T-helper 9 cell (primary cell): ENCODE measurements around the gene PLSCR2.
"Not testable (repeated sequence)": the region's sequence is repeated elsewhere in the genome, so short reads cannot be mapped to it uniquely, and the experiment has no call there.

Source experiments
- DNase-seq: peaks from one replicate; pipeline ENCODE4 v3.0.0-alpha.2; 2020

The PLSCR2 gene

GRCh38 chr3:146416366-146416765, 53.0 kb downstream of the PLSCR2 start:
- no peak for DNase-seq

DNA sequence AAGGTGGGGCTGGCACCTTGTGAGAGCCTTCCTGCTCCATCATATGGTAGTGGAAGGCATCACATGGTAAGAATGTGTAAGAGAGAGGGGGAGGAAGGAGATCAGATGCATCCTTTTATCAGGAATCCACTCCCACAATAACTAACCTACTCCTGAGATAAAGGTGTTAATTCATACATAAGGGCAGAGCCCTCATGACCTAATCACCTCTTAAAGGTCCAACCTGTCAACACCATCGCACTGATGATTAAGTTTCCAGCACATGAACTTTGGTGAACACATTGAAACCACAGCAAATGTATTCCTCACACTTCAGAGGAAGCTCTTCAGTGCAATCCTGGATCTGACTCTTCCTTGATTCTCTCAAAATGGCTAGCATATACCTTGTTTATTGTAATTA, 55.4 kb downstream of the PLSCR2 start:
- no peak for DNase-seq

GRCh38 chr3:146412711-146413110, 56.6 kb downstream of the PLSCR2 start:
- DNase-seq, result not testable (repeated sequence)

GRCh38 chr3:146407956-146408355, 61.4 kb downstream of the PLSCR2 start:
- no peak for DNase-seq

DNA sequence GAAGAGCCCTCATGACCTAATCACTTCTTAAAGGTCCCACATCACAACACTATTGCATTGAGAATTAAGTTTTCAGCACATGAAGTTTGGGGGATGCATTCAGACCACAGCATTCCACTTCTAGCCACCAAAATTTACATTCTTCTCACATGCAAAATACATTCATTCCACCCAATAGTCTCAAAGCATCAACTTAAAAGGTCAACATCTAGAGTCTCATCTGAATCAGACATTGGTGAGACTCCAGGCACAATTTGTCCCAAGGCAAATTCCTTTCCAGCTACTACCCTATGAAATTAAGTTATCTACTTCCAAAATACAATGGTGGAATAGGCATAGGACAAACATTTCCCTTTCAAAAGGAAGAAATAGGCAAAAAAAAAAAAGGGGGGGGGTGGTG, 64.9 kb downstream of the PLSCR2 start:
- DNase-seq, result no peak

DNA sequence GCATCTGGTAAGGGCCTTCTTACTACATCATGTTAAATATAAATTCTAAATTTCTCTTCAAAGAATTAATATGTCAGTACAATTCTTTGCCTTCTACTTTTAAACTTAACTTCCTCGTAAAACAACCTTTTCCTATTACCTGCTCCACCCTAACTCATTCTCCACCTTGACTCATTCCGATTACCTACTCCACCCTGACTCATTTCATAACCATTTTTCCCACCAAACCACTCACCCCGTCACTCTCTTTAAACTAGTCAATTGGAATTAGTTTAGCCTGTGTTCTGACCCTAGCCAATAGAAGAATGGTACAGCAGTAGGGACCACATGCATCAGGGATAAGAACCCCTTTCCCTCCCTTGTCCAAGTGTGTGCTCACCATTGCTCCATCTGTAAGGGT, 65.6 kb downstream of the PLSCR2 start:
- no peak for DNase-seq

- no peak for DNase-seq
Measured at GRCh38 chr3:146396792-146397191, 72.6 kb downstream of the PLSCR2 start.

GRCh38 chr3:146395164-146395563, 74.2 kb downstream of the PLSCR2 start:
- no peak for DNase-seq

- DNase-seq, result no peak
Measured at GRCh38 chr3:146390957-146391356, 78.4 kb downstream of the PLSCR2 start.

DNA sequence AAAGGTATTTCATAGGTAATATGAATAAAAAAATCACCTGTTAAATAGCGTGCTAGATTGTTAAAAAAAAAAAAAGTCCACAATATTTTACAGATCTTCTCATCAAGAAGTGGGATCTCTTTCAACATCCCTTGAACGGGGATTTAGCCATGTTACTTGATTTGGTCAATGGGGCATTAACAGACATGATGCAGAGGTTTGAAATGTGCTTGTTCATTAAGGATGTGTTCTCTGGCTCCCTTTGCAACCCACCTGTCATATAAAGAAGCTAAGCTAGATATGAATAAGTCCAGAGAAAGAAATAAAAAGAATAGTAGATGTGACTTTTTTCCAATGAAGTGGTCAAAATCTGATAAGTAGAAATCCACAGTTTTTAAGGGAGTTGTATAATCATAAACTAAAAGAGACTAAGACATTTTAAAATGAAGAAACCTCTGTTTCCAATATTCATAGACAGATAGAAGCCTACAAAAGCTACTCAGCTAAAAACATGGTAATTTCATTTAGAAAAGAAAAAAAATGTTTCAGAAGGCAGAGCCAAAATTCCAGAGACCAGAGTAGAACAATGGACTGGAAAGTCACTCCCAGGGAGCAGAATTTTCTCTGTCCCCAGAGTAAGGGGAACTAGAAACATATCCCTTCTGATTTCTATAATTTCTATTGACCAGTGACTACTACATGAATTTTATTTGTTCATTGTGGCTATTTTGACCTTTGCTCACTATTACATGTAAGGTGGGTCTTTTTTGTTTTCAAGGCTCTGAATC, 79.2 kb downstream of the PLSCR2 start:
- no peak for DNase-seq

DNA sequence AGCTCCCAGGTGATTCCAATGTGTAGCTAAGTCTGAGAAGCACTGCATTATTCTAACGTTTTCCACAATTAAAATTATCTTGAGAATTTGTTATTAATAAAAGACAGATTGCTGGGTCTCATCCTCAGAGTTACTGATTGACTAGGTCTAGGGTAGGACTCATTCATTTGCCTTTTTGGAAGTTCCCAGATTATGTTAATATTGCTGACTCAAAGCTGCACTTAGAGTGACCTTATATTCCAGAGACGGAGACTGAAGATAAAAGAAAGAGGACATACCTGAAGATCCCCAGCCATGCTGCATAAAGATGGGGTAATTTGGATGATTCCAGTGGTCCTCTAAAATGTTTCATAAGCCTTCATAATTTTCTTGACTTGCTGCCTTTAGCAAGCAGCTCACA, 81.8 kb downstream of the PLSCR2 start:
- DNase-seq, result no peak

DNA sequence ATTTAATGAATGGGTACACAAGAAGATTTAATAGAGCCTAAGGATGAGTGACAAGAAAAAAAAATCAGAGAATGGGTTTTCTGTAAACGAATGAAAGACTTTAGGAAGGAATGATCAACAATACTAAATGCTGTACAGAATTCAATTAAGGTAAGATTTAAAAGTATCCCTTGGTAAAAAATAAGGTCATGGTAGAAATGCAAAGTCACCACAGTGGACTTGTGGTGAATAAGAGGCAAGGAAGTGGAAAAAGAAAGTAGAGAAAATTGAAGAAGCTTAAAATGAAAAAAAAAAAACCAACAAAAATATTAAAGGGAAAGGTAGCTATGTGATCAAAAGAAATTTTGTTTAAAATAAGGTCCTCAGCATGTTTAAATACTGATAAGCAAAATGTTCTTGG, 82.4 kb downstream of the PLSCR2 start:
- no peak for DNase-seq

DNA sequence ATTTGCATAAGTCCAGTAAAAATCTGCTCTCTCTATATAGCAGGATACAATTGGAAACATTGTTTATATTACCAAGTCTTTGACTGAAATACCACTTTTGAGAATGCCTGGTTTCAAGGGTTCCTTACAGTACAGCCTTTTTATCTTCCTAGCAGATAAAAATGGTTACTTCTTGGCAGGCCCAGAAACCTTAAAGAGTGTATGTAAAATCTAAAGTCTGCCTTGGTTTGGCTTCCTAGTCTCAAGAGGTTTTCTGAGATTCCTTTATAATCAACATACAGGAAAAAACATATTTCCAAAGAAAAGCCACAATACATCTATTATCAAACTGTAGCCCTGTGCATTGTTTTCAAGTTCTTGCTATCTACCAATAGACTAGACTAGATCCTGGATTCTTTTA, 84.6 kb downstream of the PLSCR2 start:
- no peak for DNase-seq
